Lower lobe of right lung (tissue), 2 donors: ENCODE data around the gene UIMC1. TPM values are rescaled to one million over a fixed set of nuclear protein-coding genes. Genes with fewer than 3 reads are reported as not detected.

Experiments
- ATAC-seq, 2 donors: fragments of 200-7000 bp; cut with Tn5 transposase; one replicate each; pipeline ENCODE4 v1.9.1; 2020 to 2022; ENCODE audit warnings: mild to moderate bottlenecking in 2 of 2, moderate library complexity in 2 of 2
- DNase-seq: peaks from one replicate; pipeline ENCODE4 v3.0.0-alpha.2; 2020
- H3K27ac ChIP-seq: fragments of 200-600 bp; one replicate; pipeline ENCODE4 v1.8.0; 2022
- H3K27me3 ChIP-seq: fragments of 200-600 bp; one replicate; pipeline ENCODE4 v1.8.0; 2022; ENCODE audit warnings: low read depth
- H3K36me3 ChIP-seq: fragments of 200-600 bp; one replicate; pipeline ENCODE4 v1.8.0; 2022; ENCODE audit warnings: mild to moderate bottlenecking
- H3K4me1 ChIP-seq: fragments of 200-600 bp; one replicate; pipeline ENCODE4 v1.8.0; 2022
- H3K4me3 ChIP-seq: fragments of 200-600 bp; one replicate; pipeline ENCODE4 v1.8.0; 2022; ENCODE audit warnings: mild to moderate bottlenecking
- H3K9me3 ChIP-seq: fragments of 200-600 bp; one replicate; pipeline ENCODE4 v1.8.0; 2022
- intact Hi-C: fragments of 100-400 bp; cut with DNase I; formaldehyde crosslinking; loops from one replicate; pipeline ENCODE4 v1.11.0; 2022
- total RNA-seq: library from RNA; stranded (reverse); fragmentation: NEBNext Ultra II Directional; extraction: Animal tissue kit (Norgen Biotek cat#: 25700); gene quantifications from one replicate; pipeline ENCODE4 v1.2.1, GENCODE V29; 2021
- TF ChIP-seq, protein P1 (sequence below): fragments of 200-600 bp; IDR thresholded peaks from one replicate; pipeline ENCODE4 v1.8.0; 2022; ENCODE audit warnings: antibody characterized with exemption, mild to moderate bottlenecking
- donor health status: DM: no; HTN: yes; CAD: no; lungs with severe emphysema.

Gene UIMC1
- total RNA-seq, 1 donor from 2014 or later: 39.1 TPM

- Histone ChIP-seq H3K4me1 (no peaks in the 10 kb centered on the region), H3K4me3 (no peak overlapping the region), H3K27ac (no peak overlapping the region), H3K36me3 (no peaks in the 10 kb centered on the region), H3K27me3 (peaks cover 48% of the 10 kb centered on the region), H3K9me3 (no peaks in the 10 kb centered on the region)
- DNase-seq (no peak), ATAC-seq (no peak)
- TF ChIP-seq, protein P1, sequence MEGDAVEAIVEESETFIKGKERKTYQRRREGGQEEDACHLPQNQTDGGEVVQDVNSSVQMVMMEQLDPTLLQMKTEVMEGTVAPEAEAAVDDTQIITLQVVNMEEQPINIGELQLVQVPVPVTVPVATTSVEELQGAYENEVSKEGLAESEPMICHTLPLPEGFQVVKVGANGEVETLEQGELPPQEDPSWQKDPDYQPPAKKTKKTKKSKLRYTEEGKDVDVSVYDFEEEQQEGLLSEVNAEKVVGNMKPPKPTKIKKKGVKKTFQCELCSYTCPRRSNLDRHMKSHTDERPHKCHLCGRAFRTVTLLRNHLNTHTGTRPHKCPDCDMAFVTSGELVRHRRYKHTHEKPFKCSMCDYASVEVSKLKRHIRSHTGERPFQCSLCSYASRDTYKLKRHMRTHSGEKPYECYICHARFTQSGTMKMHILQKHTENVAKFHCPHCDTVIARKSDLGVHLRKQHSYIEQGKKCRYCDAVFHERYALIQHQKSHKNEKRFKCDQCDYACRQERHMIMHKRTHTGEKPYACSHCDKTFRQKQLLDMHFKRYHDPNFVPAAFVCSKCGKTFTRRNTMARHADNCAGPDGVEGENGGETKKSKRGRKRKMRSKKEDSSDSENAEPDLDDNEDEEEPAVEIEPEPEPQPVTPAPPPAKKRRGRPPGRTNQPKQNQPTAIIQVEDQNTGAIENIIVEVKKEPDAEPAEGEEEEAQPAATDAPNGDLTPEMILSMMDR: no peak
- intact Hi-C loops: no loop called here
Observed at GRCh38 chr5:176877793-176878331, 128.7 kb downstream of the UIMC1 start.

- no peak for DNase-seq
Observed at GRCh38 chr5:176876506-176877431, 129.8 kb downstream of the UIMC1 start.

GRCh38 chr5:176875783-176876505 lies 130.6 kb downstream of the UIMC1 start:
- no peaks in the 10 kb centered on the region for H3K9me3 ChIP-seq
- no peak for ATAC-seq
- H3K4me1 ChIP-seq: no peaks in the 10 kb centered on the region
- DNase-seq: no peak
- H3K4me3 ChIP-seq: no peak overlapping the region
- peaks cover 48% of the 10 kb centered on the region for H3K27me3 ChIP-seq
- intact Hi-C loops: no loop called here
- H3K36me3 ChIP-seq: no peaks in the 10 kb centered on the region
- no peak overlapping the region for H3K27ac ChIP-seq
- TF ChIP-seq, protein P1: no peak

More at GRCh38 chr5:176876506-176877431, 129.8 kb downstream of the UIMC1 start:
- intact Hi-C loops: no loop called here
- Histone ChIP-seq H3K27me3 (peaks cover 48% of the 10 kb centered on the region), H3K4me1 (no peaks in the 10 kb centered on the region), H3K4me3 (no peak overlapping the region), H3K27ac (no peak overlapping the region), H3K9me3 (no peaks in the 10 kb centered on the region), H3K36me3 (no peaks in the 10 kb centered on the region)
- no peak for ATAC-seq
- TF ChIP-seq, protein P1: no peak

- TF ChIP-seq, protein P1: no peak
- intact Hi-C loops: no loop called here
- ATAC-seq (no peak), DNase-seq (no peak)
- Histone ChIP-seq H3K27ac (no peak overlapping the region), H3K27me3 (peaks cover 48% of the 10 kb centered on the region), H3K9me3 (no peaks in the 10 kb centered on the region), H3K36me3 (no peaks in the 10 kb centered on the region), H3K4me3 (no peak overlapping the region), H3K4me1 (no peaks in the 10 kb centered on the region)
Observed at GRCh38 chr5:176875014-176875550, 131.5 kb downstream of the UIMC1 start.

DNA sequence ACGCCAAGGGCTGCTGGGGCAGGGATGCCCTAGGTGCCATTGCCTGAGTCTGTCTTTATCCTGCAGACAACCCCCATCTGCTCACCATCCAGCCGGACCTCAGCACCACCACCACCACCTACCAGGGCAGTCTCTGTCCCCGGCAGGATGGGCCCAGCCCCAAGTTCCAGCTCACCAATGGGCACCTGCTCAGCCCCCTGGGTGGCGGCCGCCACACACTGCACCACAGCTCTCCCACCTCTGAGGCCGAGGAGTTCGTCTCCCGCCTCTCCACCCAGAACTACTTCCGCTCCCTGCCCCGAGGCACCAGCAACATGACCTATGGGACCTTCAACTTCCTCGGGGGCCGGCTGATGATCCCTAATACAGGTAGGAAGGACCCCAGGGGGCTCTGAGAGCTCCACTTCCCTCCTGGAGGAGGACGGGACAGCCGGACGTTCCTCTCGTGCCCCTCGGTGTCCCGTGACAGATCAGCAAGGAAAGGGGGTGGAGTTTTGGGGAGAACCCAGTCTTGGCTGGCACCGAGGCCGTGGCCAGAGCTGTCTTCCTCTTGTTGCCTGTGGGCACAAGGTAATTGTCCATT lies 132.3 kb downstream of the UIMC1 start:
- ATAC-seq (no peak), DNase-seq (no peak)
- no peaks in the 10 kb centered on the region for H3K36me3 ChIP-seq
- H3K9me3 ChIP-seq: no peaks in the 10 kb centered on the region
- H3K4me1 ChIP-seq: no peaks in the 10 kb centered on the region
- TF ChIP-seq, protein P1: no peak
- H3K4me3 ChIP-seq: no peak overlapping the region
- H3K27me3 ChIP-seq: peaks cover 44% of the 10 kb centered on the region
- H3K27ac ChIP-seq: no peak overlapping the region
- intact Hi-C loops: no loop called here
